ENCODE measurements around the gene ARHGEF39.
A peak's percentile ranks its signal among the peaks of the same experiment; 100 is the strongest.

The ARHGEF39 gene, protein sequence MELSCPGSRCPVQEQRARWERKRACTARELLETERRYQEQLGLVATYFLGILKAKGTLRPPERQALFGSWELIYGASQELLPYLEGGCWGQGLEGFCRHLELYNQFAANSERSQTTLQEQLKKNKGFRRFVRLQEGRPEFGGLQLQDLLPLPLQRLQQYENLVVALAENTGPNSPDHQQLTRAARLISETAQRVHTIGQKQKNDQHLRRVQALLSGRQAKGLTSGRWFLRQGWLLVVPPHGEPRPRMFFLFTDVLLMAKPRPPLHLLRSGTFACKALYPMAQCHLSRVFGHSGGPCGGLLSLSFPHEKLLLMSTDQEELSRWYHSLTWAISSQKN

DNA sequence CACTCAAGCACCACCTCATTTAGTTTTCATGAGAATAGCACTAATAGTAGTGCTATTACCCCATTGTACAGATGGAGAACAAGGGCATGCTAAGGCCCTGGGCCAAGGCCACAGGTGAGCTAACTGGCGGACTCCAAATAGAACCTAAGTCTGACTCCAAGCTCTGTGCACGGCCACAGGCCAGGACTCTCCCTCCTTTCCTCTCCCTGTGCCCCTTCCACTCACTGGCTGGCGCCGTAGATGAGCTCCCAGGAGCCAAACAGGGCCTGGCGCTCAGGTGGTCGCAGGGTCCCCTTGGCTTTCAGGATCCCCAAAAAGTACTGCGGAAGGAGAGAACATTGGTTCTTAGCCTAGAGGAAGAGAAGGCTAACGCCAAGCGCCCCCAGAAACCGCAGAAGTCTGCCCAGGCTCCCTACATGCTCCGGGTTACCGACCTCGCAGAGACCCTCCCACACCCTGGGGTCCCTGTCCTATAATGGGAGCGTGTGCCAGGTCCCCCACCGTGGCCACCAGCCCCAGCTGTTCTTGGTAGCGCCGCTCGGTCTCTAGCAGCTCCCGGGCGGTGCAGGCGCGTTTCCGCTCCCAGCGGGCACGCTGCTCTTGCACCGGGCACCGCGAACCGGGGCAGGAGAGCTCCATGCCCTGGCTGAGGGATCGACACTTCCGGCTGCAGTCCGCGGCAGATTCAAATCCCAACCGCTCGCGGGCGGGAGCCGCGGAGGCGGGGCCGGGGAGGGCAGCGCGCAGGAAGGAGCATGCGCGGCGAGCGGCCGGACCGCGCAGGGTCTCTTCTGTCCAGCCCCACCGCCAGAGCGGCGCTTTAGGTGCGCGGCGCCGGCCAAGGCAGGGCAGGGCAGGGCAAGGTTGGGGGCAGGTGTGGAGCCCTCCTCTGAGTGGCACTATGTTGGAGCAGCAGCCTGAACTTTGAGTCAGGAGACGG lies at the start of gene ARHGEF39:
Gene ARHGEF39 (minus strand): TSS at position 665 of the 940 bp plus-strand sequence. CDS start 26 bp downstream, at position 639.
- peak; percentile 91 for DNase-seq

DNA sequence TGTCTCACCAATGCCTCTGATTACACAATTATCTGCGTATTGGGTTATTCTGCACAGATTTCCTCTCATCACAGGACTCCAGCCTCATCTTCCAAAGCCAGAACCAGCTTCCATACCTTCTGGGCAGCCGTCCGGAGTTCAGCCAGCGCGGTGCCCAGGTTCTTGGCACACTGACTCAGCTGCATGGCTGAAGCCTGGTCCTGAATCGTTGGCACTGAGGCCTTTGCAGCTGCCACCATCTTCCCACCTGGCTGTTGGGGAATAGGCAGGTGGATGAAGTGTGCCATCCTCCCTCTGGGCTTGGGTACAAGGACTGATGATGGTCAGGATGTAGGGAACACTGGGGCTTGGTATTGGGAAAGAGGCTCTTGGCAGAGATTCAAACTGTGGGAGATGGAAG lies 49.1 kb upstream of the ARHGEF39 start:
- no peak for DNase-seq

DNA sequence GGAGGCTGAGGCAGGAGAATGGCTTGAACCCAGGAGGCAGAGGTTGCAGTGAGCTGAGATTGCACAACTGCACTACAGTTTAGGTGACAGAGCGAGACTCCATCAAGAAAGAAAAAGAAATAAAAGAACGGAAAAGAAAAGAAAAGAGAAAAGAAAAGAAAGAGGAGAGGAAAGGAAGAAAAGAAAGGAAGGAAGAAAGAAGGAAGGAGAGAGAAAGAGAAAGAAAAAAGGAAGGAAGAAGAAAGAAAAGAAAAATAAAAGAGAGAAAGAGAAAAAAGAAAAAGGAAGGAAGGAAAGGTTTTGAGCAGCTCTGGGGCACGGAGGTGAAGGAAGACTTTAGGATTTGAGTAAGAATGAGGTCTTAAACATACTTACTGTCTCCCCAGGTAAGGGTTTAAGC lies 48.6 kb upstream of the ARHGEF39 start:
- no peak for DNase-seq

DNA sequence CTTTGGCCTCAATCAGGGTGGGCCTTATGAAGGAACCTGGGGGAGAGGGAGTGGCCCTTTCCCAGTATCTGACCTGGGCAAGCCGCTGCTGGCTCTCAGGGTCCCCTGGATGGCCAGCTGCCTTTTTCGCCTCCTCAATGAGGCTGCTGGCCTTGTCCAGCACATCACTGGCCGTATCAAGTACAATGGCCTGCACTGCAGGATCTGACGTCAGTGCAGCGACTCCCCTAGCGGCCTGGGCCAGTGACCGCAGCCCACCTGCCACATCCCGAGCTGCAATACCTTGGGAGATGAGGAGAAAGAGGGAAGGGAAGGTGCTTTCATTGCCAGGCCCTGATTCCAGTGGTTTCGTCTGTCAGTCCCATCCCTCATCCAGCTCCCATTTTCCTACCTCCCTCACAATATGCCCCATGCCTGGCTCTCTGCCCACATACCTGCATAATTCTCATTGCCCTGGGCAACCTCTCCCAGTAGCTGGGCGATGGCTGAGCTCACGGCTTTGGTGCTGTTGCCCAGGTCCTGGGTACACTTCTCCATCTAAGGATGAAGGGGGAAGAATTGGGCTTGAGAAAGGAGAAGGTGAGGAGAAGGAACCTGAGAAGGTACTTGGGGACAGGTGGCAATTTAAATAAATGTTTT lies 47.9 kb upstream of the ARHGEF39 start:
- no peak for DNase-seq

DNA sequence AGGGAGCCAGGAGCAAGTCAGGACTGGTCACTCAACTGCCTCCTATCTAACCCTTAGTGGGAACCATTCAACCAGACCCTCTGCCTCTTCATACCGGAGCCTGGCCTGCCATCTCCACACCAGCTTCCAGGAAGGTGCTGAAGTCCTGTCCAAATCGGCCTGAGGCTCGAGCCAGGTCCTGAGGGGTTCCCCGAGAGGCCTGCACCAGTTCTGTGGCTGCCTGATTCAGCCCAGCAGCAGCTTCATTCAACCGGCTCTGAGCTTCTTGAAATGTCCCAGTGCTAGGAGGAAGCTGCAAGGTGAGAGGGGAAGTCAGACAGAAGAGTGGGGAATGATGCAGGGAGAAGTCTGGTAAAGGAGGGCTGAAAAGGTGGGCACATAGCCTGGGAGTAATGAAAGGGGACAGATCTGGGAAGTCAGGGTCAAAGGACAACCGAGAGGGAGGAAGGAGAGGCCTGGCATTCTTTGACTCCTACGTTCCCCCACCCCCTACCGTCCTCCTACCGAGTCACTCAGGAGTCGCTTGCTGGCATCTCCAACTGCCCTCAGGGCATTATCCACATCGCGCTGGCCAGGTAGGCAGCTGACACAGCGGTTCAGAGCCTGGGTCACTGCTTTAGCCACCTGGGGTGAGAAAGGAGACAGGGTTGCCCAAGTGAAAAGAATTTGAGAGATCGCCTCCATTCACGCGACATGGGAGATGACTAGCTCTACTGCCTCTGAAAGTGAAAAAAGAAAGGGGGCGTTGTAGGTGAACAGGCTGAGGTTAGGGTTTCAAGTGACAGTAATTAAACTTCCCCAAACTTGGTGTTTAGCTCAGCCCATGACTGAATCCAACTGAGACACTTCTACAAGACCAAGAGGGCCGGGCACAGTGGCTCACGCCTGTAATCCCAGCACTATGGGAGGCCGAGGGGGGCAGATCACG lies 46.8 kb upstream of the ARHGEF39 start:
- no peak for DNase-seq

DNA sequence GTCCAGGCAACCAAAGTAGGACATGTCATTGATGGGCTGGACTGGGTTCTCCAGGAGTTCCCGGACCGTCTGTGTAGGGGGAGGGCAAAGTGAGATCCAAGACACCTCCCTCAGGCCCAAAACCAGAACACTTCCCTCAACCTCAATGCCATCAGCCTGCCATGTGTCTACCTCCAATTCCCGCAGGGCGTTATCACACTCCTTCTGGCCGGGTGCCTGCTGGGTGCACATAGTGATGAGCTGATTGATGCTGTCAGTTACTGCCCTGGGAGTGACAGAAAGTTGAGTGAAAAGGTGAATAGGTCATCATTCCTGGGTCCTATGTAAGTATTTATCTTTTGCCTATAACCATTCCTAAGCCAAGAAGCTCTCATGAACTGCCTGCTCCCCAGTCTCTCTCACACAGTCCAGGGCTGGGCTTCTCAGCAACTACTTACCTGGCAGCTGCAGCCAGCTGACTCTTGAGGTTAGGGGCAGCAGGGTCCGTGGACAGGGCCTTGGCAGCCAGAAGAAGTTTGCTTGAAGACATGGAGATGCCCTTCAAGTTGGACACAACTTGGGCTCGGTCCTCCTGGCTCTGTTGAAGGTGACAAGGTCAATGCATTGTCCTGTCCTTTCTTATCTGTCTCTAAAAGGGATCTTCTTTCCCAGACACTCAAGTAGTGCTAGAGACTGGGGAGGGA lies 46.0 kb upstream of the ARHGEF39 start:
- DNase-seq: no peak

DNA sequence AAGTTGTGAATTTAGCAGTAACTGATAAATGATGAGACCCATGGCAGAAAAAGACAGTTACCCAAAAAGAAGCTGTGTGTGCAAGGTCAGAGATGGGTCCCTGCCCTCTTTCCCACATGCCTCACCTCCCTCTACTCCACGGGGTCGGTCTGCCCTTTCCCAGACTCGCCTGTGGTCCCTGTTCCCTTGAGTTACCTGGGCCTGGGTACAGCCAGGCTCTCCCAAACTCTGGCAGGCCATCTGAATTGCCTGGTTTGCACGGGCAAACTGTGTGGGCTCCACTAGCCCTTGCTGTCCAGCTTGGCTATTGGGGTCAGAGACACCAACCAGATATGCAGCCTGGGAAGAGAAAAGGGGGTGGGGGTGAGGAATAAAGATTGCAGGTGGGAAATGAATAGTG lies 43.2 kb upstream of the ARHGEF39 start:
- no peak for DNase-seq

DNA sequence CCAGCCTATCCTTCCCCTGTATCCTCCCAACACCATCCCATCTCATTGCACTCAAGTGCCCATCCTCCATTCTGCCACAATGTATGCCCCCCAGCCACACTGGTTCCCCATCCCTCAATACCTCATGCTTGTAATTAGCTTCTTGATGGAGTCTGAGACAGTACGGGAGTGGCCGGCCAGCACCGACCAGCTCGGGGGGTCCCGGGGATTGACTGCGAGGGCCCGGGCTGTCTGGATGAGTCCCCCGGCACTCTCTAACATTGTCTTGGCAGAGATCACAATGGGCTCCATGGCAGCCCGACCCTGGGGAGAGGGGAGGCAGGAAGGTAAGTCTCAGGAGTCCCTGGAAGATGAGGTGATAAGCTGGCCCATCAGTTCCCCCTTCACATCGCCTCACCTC lies 42.0 kb upstream of the ARHGEF39 start:
- no peak for DNase-seq

DNA sequence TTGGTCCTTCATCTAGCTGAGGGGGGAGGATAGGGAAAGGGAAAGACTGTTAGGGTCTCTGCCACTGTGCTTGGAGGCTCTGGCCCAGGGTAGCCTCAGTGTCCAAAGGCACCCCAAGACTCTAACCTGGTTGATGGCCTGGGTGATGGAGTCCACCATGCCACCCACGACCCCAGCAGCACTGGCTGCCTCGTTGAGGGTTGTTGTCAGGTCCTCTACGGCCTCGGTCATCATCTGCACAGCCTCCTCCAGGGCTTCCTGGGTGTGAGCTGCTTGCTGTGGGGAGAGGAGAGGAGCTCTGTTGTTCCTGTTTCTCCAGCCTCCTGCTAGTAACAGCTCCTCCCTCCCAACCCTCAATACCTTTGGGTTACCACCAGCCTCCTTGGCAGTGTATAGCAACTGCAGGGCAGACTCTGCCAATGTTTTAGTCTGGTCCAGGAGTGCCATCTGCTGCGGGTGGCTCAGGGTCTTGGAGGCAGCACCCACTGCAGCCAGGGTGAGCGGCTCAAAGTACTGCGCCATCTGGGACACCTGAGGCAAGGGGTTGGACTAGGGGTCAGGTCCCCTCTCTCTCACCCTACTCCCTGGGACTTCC lies 40.9 kb upstream of the ARHGEF39 start:
- DNase-seq: no peak

DNA sequence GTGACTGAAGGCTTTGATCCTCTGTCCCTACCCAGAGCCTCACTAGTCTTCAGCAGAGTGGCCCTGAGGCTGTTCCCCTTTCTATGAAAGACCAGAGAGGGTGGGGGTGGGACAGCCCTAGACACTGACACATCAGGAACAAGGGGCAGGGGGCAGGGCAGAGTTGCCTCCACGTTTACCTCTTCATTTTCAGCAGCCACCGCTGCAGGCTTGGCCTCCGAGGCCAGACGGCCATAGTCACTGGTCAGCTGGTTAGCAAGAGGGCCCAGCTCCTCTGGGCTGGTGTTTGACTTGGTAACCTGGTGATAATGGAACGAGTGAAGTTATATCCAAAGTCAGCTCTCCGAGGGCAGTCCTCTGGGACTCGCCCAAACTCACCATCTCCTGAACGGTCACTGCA lies 40.4 kb upstream of the ARHGEF39 start:
- no peak for DNase-seq

DNA sequence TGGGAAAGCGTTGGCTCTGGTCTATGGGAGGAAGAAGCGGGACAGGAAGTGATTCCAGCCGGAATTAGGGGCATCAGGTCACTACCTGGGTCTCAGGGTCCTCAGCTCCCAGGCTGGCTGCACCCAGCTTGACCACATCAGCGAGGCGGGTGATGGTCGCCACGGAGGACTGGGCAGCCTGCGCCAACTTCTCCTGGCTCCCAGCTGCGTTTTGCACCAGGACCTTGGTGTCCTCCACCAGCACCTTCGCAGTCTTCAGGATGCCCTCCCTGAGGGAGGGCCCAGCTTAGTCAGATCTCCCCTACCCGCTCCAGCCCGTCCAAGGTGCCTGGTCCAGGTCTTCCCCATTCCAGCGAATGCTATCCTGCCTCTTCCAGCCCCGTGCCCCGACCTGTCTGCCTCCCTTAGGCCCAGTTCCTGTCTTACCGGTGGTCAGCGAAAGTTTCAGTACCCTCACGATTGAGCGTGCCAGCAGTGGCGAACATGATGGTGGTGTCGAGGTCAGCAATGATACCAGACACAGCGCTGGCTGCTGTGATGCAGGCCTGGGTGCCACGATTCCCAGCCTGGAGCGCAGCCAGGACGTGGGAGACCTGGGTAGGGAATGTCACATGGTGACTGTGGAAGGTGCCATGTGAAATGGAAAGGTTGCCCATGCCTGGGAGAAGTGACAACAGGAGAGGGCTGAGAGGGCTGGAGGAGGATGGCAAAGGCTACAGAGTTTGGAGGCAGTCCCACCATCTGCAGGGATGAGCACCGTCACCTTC lies 39.1 kb upstream of the ARHGEF39 start:
- DNase-seq: no peak

DNA sequence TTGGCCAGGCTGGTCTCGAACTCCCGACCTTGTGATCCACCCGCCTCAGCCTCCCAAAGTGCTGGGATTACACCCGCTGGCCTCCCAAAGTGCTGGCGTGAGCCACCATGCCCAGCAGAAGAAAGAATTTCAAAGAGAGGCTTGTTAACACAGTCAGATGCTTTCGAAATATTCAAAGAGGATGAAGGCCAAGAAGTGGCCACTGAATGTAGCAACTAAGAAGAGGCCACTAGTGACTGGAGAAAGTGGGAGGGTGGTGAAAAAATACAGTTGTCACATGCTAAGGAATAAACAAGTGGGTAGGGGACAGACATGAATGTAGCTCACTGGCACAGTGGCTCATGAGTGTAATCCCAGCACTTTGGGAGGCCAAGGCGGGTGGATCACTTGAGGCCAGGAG lies 37.7 kb upstream of the ARHGEF39 start:
- no peak for DNase-seq

DNA sequence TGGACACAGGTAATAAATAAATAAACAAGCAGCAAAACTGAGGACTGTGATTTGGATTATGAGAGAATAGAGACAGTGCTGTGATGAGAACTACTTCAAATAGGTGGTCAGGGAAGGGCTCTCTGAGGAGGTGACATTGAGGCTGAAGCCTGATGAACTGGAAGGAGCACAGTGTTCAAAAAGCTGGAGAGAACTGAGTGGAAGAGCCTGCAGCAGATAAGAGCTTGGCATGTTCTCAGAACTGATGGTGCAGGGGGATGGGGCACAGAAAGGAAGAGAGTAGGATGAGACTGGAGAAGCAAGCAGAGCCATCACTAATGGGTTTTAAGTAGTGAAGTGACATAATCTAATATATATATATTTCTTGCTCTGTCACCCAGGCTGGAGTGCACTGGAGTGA lies 35.9 kb upstream of the ARHGEF39 start:
- DNase-seq: no peak

DNA sequence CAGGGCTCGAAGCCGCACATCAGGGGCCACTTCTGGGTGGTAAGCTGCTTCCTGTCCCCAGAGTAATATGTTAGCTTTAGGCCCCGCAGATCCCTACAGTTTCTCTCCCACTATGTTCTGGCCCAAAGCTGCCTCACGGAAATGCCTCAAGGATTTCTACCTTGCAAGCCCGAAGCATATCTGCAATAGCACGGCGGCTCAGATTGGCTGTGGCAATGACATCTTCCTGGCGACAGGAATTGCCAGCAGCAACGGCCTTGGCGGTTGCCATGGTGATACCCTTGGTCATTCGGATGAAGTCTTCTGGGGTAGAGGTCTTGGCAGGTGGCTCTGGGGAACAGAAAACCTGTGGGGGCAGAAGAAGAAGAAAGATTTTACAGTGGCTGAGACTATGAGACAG lies 35.0 kb upstream of the ARHGEF39 start:
- no peak for DNase-seq

DNA sequence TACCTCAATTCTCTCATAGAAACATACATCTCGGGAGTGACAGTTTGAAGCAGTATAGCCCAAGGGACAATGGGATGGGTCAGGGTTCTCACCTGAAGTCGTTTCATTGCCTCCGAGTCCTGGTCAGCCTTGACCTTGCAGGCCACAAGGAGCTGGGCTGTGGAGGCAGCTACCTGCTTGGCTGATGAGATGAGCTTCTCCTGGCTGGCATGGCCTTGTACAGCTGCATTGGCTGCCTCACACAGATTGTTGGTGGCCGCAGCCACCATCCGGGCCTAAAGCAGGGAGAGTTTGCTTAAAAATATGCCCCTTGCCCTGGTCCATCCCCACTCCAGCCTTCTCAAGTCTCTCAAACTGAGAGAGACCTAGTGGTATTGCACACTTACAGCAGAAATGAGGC lies 33.2 kb upstream of the ARHGEF39 start:
- DNase-seq: no peak

DNA sequence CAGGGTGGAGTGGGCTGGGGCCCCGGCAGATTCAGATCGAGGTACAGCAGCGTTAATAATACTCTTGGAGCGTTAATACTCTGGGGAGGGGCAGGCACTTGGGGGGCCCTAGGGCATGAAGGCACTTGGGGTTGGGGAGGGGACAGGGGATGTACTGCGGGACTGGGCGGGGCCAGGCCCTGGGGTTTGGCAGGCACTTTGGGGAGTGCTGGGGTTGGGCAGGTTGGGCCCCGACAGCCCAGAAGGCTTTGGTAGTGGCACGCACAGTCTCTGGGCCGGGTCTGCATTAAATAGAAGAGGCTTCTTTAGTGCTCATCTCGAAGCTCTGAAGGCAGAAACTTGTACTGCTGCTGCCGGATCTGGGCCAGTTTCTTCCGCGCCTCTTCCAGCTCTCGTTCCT lies 32.5 kb upstream of the ARHGEF39 start:
- no peak for DNase-seq

DNA sequence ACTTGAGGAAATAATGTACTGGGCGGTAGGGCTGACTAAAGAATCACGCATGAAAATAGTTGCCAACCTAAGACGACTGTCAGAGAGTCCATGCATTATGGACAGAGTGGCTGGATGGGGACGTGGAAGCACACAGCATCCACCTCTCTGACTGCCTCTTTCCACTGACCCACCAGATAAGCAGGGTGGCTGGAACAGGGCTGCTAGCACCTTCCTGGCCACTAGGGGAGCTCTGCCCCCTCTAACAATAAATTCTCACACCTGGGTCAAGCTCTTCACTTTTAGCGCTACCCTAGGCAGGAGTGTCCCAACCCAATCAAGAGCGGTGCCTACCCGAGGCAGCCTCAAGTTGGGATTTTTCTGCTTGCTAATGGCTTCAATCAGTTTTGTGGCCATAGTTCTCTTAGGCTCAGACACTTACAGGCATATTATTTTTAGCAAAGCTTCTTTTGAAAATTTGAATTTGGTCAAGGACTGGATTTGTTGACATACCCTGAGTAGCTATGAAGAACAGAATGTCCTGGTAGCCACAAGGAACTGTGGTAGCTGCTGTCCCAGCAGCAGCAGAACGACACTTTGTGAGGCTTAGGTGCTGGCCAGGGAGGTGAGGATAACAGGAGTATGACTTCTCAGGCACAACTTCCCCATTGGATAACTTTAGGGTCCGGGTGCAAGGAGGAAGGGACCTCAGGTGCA lies 31.7 kb upstream of the ARHGEF39 start:
- DNase-seq: peak; percentile 58

DNA sequence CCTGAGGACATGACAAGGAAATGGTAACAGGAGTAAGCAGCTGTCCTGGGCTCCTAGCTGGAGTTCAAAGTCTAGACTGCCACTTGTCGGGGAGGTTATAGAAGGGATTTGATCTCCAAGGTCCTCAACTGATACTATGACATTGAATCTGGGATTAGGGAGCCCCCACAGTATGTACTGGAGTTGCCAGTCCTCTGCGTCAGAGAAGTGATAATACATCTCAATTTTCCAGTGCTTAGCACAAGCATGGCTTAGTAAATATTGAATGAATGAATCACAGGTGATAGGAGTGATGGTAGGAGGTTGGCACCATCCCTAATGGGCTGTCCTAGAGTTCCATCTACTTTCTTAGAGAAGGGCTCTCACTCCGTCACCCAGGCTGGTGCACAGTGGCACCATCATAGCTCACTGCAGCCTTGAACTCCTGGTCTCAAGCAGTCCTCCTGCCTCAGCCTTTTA lies 31.0 kb upstream of the ARHGEF39 start:
- no peak for DNase-seq

DNA sequence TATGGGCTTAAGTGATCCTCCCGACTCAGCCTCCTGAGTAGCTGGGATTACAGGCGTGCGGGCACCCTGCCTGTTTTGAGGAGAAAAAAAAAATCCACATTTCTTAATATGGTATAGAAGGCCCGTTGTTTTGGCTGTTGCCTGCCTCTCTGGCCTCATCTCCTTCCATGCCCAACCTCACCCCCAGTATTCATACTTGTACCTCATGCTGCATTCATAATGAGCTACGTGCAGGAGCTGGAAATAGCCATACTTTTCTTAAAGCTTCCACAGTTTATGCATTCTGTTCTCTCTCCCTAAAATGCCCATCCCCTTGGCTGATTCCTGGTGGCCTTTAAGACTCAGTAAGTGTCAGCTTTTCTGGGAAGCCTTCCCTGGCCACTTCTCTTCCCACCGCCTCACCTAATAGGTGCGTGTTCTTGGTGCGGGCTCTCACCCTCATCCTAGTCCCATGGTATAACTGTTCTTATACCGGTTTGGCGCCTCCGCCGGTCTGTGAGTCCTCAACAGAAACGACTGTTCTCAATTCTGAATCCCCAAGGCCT lies 26.8 kb upstream of the ARHGEF39 start:
- no peak for DNase-seq

DNA sequence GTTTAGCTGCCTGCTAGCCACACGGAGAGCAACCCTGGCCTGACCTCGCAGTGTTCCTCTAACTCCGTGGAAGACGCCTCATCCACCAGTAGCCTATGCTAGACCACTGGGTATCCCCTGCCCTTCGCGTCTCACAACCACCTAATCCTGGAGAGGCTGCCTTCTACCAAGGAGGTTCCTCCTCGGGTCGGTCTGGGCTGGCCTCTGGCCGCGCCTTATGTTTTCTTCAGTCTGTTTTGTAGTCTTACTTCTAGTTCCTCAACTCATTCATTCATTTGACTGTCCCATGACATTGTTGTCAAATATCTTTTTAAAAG lies 26.3 kb upstream of the ARHGEF39 start:
- no peak for DNase-seq
